HCT116 (cell line): ENCODE data around the gene RGS17. TPM values are rescaled to one million over a fixed set of nuclear protein-coding genes. Genes with fewer than 3 reads are reported as not detected.

ENCODE experiments used
- ATAC-seq: fragments of 200-7000 bp; cut with Tn5 transposase; 2 replicates; pipeline ENCODE4 v1.9.1; 2020; ENCODE audit warnings: mild to moderate bottlenecking, moderate library complexity
- BruUV-seq: library from RNA; stranded (reverse); fragments of 400-500 nt; replicated peaks from 2 replicates; lab custom pipeline; 2021; lab: Mats Ljungman, UMichigan
- CTCF ChIA-PET: fragments of 300-600 bp; sonication (Branson Sonifier 250); formaldehyde crosslinking; loops from one replicate; lab custom pipeline; 2021; ENCODE audit warnings: antibody characterized with exemption; lab: Charles Lee
- POLR2A ChIA-PET: fragments of 300-600, 350-600 bp; sonication (Branson Sonifier 250); formaldehyde crosslinking; loops from one replicate; lab custom pipeline; 2021; ENCODE audit warnings: antibody characterized with exemption; lab: Charles Lee
- RAD21 ChIA-PET, 2 experiments: fragments of 300-600 bp; sonication (Branson Sonifier 250); formaldehyde crosslinking; loops; one replicate each; lab custom pipeline; 2023; ENCODE audit warnings: low total read pairs in 2 of 2; ENCODE audit not compliant: uncharacterized antibody in 2 of 2, unreplicated experiment in 2 of 2, low non-redundant PET in 1 of 2; lab: Charles Lee
- DNase-seq: peaks from one replicate; pipeline ENCODE4 v3.0.0-alpha.2; 2010; ENCODE audit warnings: low read depth, low spot score
- H2AFZ ChIP-seq: fragments of 200-600 bp; shearing (Covaris generic), sonication (generic); 2 replicates; pipeline ENCODE4 v1.6.1; 2017; ENCODE audit warnings: low read depth, mixed run types, mixed read lengths, antibody characterized with exemption, low read length; ENCODE audit not compliant: poor library complexity, severe bottlenecking
- H3K27ac ChIP-seq: 2 replicates; pipeline ENCODE4 v1.5.1; 2012; ENCODE audit warnings: low read depth, low read length
- H3K27me3 ChIP-seq: fragments of 200-600 bp; sonication (generic); 2 replicates; pipeline ENCODE4 v1.6.1; 2016; ENCODE audit warnings: mixed run types, low read length, mixed read lengths; ENCODE audit not compliant: insufficient read depth
- H3K36me3 ChIP-seq, 2 experiments: fragments of 200-500 bp in 1 of 2; fragments of 200-600 bp in 1 of 2; sonication (Bioruptor generic) in 1 of 2; sonication (generic) in 1 of 2; 2 replicates each; pipeline versions ENCODE4 v1.5.1 to v1.6.1; 2014 to 2016; ENCODE audit warnings: low read length in 2 of 2, inconsistent platforms in 1 of 2, mixed read lengths in 1 of 2, mixed run types in 1 of 2; ENCODE audit not compliant: insufficient read depth in 2 of 2, control insufficient read depth in 1 of 2
- H3K4me1 ChIP-seq, 2 experiments: fragments of 200-600 bp in 1 of 2; sonication (generic) in 1 of 2; 2 replicates each; pipeline versions ENCODE4 v1.5.1 to v1.6.1; 2012 to 2017; ENCODE audit warnings: low read length in 2 of 2, inconsistent platforms in 1 of 2, mild to moderate bottlenecking in 1 of 2, mixed read lengths in 1 of 2, mixed run types in 1 of 2, moderate library complexity in 1 of 2; ENCODE audit not compliant: insufficient read depth in 2 of 2, control insufficient read depth in 1 of 2
- H3K4me2 ChIP-seq: fragments of 200-600 bp; sonication (generic); 2 replicates; pipeline ENCODE4 v1.6.1; 2017; ENCODE audit warnings: mixed run types, low read length, mixed read lengths
- H3K4me3 ChIP-seq, 2 experiments: fragments of 200-600 bp in 1 of 2; sonication (generic) in 1 of 2; replicated peaks in 1 of 2; 2 replicates each; pipeline ENCODE4 v1.5.1; 2011 to 2016; ENCODE audit warnings: low read length in 2 of 2, control low read depth in 1 of 2, low read depth in 1 of 2, mild to moderate bottlenecking in 1 of 2, mixed read lengths in 1 of 2, mixed run types in 1 of 2
- H3K79me2 ChIP-seq: fragments of 200-600 bp; sonication (generic); 2 replicates; pipeline ENCODE4 v1.6.1; 2017; ENCODE audit warnings: mild to moderate bottlenecking, mixed run types, low read length, moderate library complexity, mixed read lengths; ENCODE audit not compliant: insufficient read depth
- H3K9ac ChIP-seq: fragments of 200-600 bp; sonication (generic); 2 replicates; pipeline ENCODE4 v1.6.1; 2016; ENCODE audit warnings: low read length, mixed read lengths
- H3K9me2 ChIP-seq: fragments of 200-600 bp; sonication (generic), shearing (Covaris generic); 2 replicates; pipeline ENCODE4 v1.6.1; 2017; ENCODE audit warnings: mixed run types, mild to moderate bottlenecking, moderate library complexity; ENCODE audit not compliant: insufficient read depth
- H3K9me3 ChIP-seq, 2 experiments: fragments of 200-500 bp in 1 of 2; fragments of 200-600 bp in 1 of 2; sonication (Bioruptor generic) in 1 of 2; sonication (generic) in 1 of 2; 2 replicates each; pipeline ENCODE4 v1.6.1; 2014 to 2017; ENCODE audit warnings: low read length in 2 of 2, mixed read lengths in 2 of 2, inconsistent platforms in 1 of 2, low read depth in 1 of 2, mild to moderate bottlenecking in 1 of 2, mixed run types in 1 of 2, moderate library complexity in 1 of 2; ENCODE audit not compliant: control insufficient read depth in 1 of 2, insufficient read depth in 1 of 2
- H4K20me1 ChIP-seq: fragments of 200-600 bp; sonication (generic), shearing (Covaris generic); 2 replicates; pipeline ENCODE4 v1.6.1; 2017; ENCODE audit warnings: mixed run types, mild to moderate bottlenecking, moderate library complexity; ENCODE audit not compliant: insufficient read depth
- CBX3 ChIP-seq: IDR thresholded peaks from 2 replicates; pipeline ENCODE4 v1.6.1; 2012; ENCODE audit warnings: low read depth
- EGR1 ChIP-seq: IDR thresholded peaks from 2 replicates; pipeline ENCODE4 v1.6.1; 2012; ENCODE audit warnings: low read depth
- ELF1 ChIP-seq: IDR thresholded peaks from 2 replicates; pipeline ENCODE4 v1.6.1; 2012; ENCODE audit warnings: low read depth, borderline replicate concordance
- EZH2 ChIP-seq: fragments of 200-600 bp; sonication (generic); IDR thresholded peaks from 2 replicates; pipeline ENCODE4 v1.6.1; 2017; ENCODE audit warnings: antibody characterized with exemption, mixed run types
- JUND ChIP-seq: IDR thresholded peaks from 2 replicates; pipeline ENCODE4 v1.6.1; 2012
- RAD21 ChIP-seq: IDR thresholded peaks from 2 replicates; pipeline ENCODE4 v1.6.1; 2012; ENCODE audit warnings: low read depth, mild to moderate bottlenecking
- SIN3A ChIP-seq: IDR thresholded peaks from 2 replicates; pipeline ENCODE4 v1.6.1; 2012; ENCODE audit warnings: low read depth
- SRF ChIP-seq: IDR thresholded peaks from 2 replicates; pipeline ENCODE4 v1.6.1; 2012; ENCODE audit warnings: low read depth
- TCF7L2 ChIP-seq: IDR thresholded peaks from 2 replicates; pipeline ENCODE4 v1.7.0; 2011; ENCODE audit warnings: borderline replicate concordance, inconsistent platforms; ENCODE audit not compliant: insufficient read depth, insufficient read length; ENCODE audit errors: extremely low read depth
- YY1 ChIP-seq: IDR thresholded peaks from 2 replicates; pipeline ENCODE4 v1.6.1; 2011; ENCODE audit warnings: low read length, low read depth, moderate library complexity, mild to moderate bottlenecking; ENCODE audit not compliant: insufficient replicate concordance; ENCODE audit errors: extremely low read depth
- ZFX ChIP-seq: fragments of 450-650 bp; IDR thresholded peaks from 2 replicates; pipeline ENCODE4 v1.6.1; 2017
- ZNF274 ChIP-seq: fragments of 200-500 bp; sonication (Bioruptor generic); IDR thresholded peaks from 2 replicates; pipeline ENCODE4 v1.6.1; 2014; ENCODE audit warnings: mild to moderate bottlenecking, low read depth, low read length, inconsistent platforms
- intact Hi-C: fragments of 100-400 bp; cut with micrococcal nuclease; formaldehyde crosslinking; loops from 2 replicates; pipeline ENCODE4 v1.10.0; 2022
- total RNA-seq: library from RNA; stranded (reverse); gene quantifications from one replicate; pipeline ENCODE4 v1.2.1, GENCODE V29; 2021; ENCODE audit not compliant: unreplicated experiment
- TF ChIP-seq, protein P1 (sequence below), 3 experiments: fragments of 200-600 bp in 1 of 3; sonication (generic) in 1 of 3; IDR thresholded peaks in 2 of 3; conservative IDR thresholded peaks in 1 of 3; 2 replicates each; pipeline ENCODE4 v1.5.1; 2012 to 2017; ENCODE audit warnings: low read depth in 2 of 3, low read length in 2 of 3, antibody characterized with exemption in 1 of 3, borderline replicate concordance in 1 of 3, control low read depth in 1 of 3, mild to moderate bottlenecking in 1 of 3, mixed read lengths in 1 of 3, mixed run types in 1 of 3, moderate library complexity in 1 of 3; ENCODE audit not compliant: insufficient read depth in 1 of 3

The RGS17 gene
- total RNA-seq, 1 experiment from 2014 or later, result 3.9 TPM

DNA sequence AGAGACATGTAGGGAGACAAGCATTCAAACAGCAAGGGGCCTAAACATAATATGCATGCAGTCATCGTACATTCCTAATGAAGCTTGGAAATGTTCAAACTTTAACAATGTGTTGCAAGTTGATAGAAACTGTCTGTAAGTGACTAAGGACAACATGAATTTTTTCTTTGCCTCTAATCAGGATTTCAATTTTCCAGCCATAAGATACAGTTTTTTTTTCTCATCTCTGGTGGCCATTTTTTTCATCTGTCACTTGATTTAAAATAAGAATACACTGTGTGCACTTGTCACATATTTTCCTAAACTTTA lies 106.4 kb downstream of the RGS17 start:
- ATAC-seq, result no peak; the same call in 1 of the 2 replicates
- Histone ChIP-seq H3K9ac (no peak overlapping the region), H4K20me1 (no peaks in the 10 kb centered on the region), H3K4me1 (no peaks in the 10 kb centered on the region), H3K79me2 (no peaks in the 10 kb centered on the region), H3K27ac (no peak overlapping the region), H3K9me2 (no peaks in the 10 kb centered on the region), H3K9me3 (no peaks in the 10 kb centered on the region), H3K27me3 (no peaks in the 10 kb centered on the region), H3K4me3 (no peak overlapping the region), H2AFZ (no peak overlapping the region), H3K4me2 (no peak overlapping the region), H3K36me3 (no peaks in the 10 kb centered on the region)
- no TSS peak for BruUV-seq
- DNase-seq, result no peak
- CTCF ChIA-PET, result interaction anchor here (0.6 to 0.8 kb wide), 2 partner anchors 24 to 70 kb away, joined by 3 read pairs; no protein-coding TSS in a partner anchor
- intact Hi-C loops, result loop anchor here (1.0 to 5.0 kb wide), 3 partner anchors 70 to 277 kb away; no protein-coding TSS in a partner anchor
- TF ChIP-seq EGR1 (no peak), YY1 (no peak), RAD21 (no peak), CBX3 (no peak), ZFX (no peak), SIN3A (no peak), JUND (no peak), ELF1 (no peak), TCF7L2 (no peak), SRF (no peak), EZH2 (no peak), ZNF274 (no peak)
- TF ChIP-seq, protein P1, sequence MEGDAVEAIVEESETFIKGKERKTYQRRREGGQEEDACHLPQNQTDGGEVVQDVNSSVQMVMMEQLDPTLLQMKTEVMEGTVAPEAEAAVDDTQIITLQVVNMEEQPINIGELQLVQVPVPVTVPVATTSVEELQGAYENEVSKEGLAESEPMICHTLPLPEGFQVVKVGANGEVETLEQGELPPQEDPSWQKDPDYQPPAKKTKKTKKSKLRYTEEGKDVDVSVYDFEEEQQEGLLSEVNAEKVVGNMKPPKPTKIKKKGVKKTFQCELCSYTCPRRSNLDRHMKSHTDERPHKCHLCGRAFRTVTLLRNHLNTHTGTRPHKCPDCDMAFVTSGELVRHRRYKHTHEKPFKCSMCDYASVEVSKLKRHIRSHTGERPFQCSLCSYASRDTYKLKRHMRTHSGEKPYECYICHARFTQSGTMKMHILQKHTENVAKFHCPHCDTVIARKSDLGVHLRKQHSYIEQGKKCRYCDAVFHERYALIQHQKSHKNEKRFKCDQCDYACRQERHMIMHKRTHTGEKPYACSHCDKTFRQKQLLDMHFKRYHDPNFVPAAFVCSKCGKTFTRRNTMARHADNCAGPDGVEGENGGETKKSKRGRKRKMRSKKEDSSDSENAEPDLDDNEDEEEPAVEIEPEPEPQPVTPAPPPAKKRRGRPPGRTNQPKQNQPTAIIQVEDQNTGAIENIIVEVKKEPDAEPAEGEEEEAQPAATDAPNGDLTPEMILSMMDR (IDR thresholded peaks at IDR 0.05 in 2 of 3, conservative IDR thresholded peaks at IDR 0.05 in 1 of 3; ENCODE audit: borderline replicate concordance in 1 of 3, insufficient read depth in 1 of 3, low read depth in 2 of 3, low read length in 2 of 3), result no peak
- POLR2A ChIA-PET, result no interaction called here
- RAD21 ChIA-PET, result no interaction called here
